ENCODE measurements around the gene PITPNB.

The PITPNB gene

GRCh38 chr22:27882507-27883290, 36.4 kb downstream of the PITPNB start:
- DNase-seq = no peak
- H2AFZ ChIP-seq (ENCODE audit: low read depth, low read length) = no peak overlapping the region
- ATAC-seq (ENCODE audit: insufficient read depth, low read depth) = no peak
- peaks cover 49% of the 10 kb centered on the region for H4K20me1 ChIP-seq (ENCODE audit: insufficient read depth, low read length)
- H3K4me2 ChIP-seq (ENCODE audit: insufficient read depth, low read length) = no peak overlapping the region
- no peaks in the 10 kb centered on the region for H3K9me3 ChIP-seq (ENCODE audit: insufficient read depth, low read length, severe bottlenecking)
- H3K36me3 ChIP-seq (ENCODE audit: insufficient read depth, low read length) = peaks cover 60% of the 10 kb centered on the region
- H3K27me3 ChIP-seq (ENCODE audit: insufficient read depth, low read length, poor library complexity) = no peaks in the 10 kb centered on the region
- H3K4me1 ChIP-seq (ENCODE audit: insufficient read depth, low read length) = no peaks in the 10 kb centered on the region
- no peak overlapping the region for H3K9ac ChIP-seq (ENCODE audit: low read depth, low read length)
- H3K79me2 ChIP-seq (ENCODE audit: insufficient read depth, low read length) = peaks cover 83% of the 10 kb centered on the region
- TF ChIP-seq EZH2 (IDR thresholded peaks at IDR 0.05; ENCODE audit: borderline replicate concordance, low read depth, low read length, severe bottlenecking) = no peak
- TF ChIP-seq, protein P1, sequence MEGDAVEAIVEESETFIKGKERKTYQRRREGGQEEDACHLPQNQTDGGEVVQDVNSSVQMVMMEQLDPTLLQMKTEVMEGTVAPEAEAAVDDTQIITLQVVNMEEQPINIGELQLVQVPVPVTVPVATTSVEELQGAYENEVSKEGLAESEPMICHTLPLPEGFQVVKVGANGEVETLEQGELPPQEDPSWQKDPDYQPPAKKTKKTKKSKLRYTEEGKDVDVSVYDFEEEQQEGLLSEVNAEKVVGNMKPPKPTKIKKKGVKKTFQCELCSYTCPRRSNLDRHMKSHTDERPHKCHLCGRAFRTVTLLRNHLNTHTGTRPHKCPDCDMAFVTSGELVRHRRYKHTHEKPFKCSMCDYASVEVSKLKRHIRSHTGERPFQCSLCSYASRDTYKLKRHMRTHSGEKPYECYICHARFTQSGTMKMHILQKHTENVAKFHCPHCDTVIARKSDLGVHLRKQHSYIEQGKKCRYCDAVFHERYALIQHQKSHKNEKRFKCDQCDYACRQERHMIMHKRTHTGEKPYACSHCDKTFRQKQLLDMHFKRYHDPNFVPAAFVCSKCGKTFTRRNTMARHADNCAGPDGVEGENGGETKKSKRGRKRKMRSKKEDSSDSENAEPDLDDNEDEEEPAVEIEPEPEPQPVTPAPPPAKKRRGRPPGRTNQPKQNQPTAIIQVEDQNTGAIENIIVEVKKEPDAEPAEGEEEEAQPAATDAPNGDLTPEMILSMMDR (IDR thresholded peaks at IDR 0.05; ENCODE audit: borderline replicate concordance, extremely low read depth, low read length, poor library complexity, severe bottlenecking) = no peak
- H3K4me3 ChIP-seq (ENCODE audit: low read depth in 1 of 2, low read length in 2 of 2) = no peak overlapping the region
- H3K27ac ChIP-seq (ENCODE audit: low read length) = no peak overlapping the region

GRCh38 chr22:27881421-27881820, 37.6 kb downstream of the PITPNB start:
- H4K20me1 ChIP-seq (ENCODE audit: insufficient read depth, low read length) = peaks cover 47% of the 10 kb centered on the region
- H3K27me3 ChIP-seq (ENCODE audit: insufficient read depth, low read length, poor library complexity) = no peaks in the 10 kb centered on the region
- ATAC-seq (ENCODE audit: insufficient read depth, low read depth) = no peak
- H3K9me3 ChIP-seq (ENCODE audit: insufficient read depth, low read length, severe bottlenecking) = no peaks in the 10 kb centered on the region
- no peak overlapping the region for H3K4me3 ChIP-seq (ENCODE audit: low read depth in 1 of 2, low read length in 2 of 2)
- no peak overlapping the region for H3K9ac ChIP-seq (ENCODE audit: low read depth, low read length)
- DNase-seq = no peak
- peaks cover 61% of the 10 kb centered on the region for H3K36me3 ChIP-seq (ENCODE audit: insufficient read depth, low read length)
- H2AFZ ChIP-seq (ENCODE audit: low read depth, low read length) = no peak overlapping the region
- H3K4me1 ChIP-seq (ENCODE audit: insufficient read depth, low read length) = no peaks in the 10 kb centered on the region
- no peak overlapping the region for H3K27ac ChIP-seq (ENCODE audit: low read length)
- H3K79me2 ChIP-seq (ENCODE audit: insufficient read depth, low read length) = peaks cover 87% of the 10 kb centered on the region
- no peak for TF ChIP-seq EZH2 (IDR thresholded peaks at IDR 0.05; ENCODE audit: borderline replicate concordance, low read depth, low read length, severe bottlenecking)
- TF ChIP-seq, protein P1 (IDR thresholded peaks at IDR 0.05; ENCODE audit: borderline replicate concordance, extremely low read depth, low read length, poor library complexity, severe bottlenecking) = no peak
- H3K4me2 ChIP-seq (ENCODE audit: insufficient read depth, low read length) = no peak overlapping the region

GRCh38 chr22:27880778-27881394, 38.2 kb downstream of the PITPNB start:
- H3K27ac ChIP-seq (ENCODE audit: low read length) = no peak overlapping the region

More at GRCh38 chr22:27880778-27881394, 38.2 kb downstream of the PITPNB start:
- Histone ChIP-seq H3K4me3 (ENCODE audit: low read depth in 1 of 2, low read length in 2 of 2) (no peak overlapping the region), H3K4me2 (ENCODE audit: insufficient read depth, low read length) (no peak overlapping the region), H3K4me1 (ENCODE audit: insufficient read depth, low read length) (no peaks in the 10 kb centered on the region), H3K27me3 (ENCODE audit: insufficient read depth, low read length, poor library complexity) (no peaks in the 10 kb centered on the region), H4K20me1 (ENCODE audit: insufficient read depth, low read length) (peaks cover 46% of the 10 kb centered on the region), H3K36me3 (ENCODE audit: insufficient read depth, low read length) (peaks cover 60% of the 10 kb centered on the region), H3K9me3 (ENCODE audit: insufficient read depth, low read length, severe bottlenecking) (no peaks in the 10 kb centered on the region), H2AFZ (ENCODE audit: low read depth, low read length) (no peak overlapping the region), H3K9ac (ENCODE audit: low read depth, low read length) (no peak overlapping the region), H3K79me2 (ENCODE audit: insufficient read depth, low read length) (peaks cover 86% of the 10 kb centered on the region)
- ATAC-seq (ENCODE audit: insufficient read depth, low read depth) (peak; percentile 58; the same call in 1 of the 3 replicates), DNase-seq (peak; percentile 28)
- TF ChIP-seq EZH2 (IDR thresholded peaks at IDR 0.05; ENCODE audit: borderline replicate concordance, low read depth, low read length, severe bottlenecking) = no peak
- TF ChIP-seq, protein P1 (IDR thresholded peaks at IDR 0.05; ENCODE audit: borderline replicate concordance, extremely low read depth, low read length, poor library complexity, severe bottlenecking) = peak; percentile 76

All from DND-41 (cell line).